Liver (tissue), 9 donors: Measurements from ENCODE around the gene MICAL3. TPM values are rescaled to one million over a fixed set of nuclear protein-coding genes. Genes with fewer than 3 reads are reported as not detected.

Experiments used
- DNase-seq: peaks from one replicate; pipeline ENCODE4 v3.0.0-alpha.2; 2017; ENCODE audit warnings: low spot score
- H3K27ac ChIP-seq, 2 donors: one replicate each; pipeline ENCODE4 v1.7.0; 2013; ENCODE audit warnings: inconsistent platforms in 2 of 2, low read length in 2 of 2, control low read depth in 1 of 2, low read depth in 1 of 2, mild to moderate bottlenecking in 1 of 2
- H3K27me3 ChIP-seq, 4 donors: one replicate each; pipeline versions ENCODE4 v1.6.1 to v1.7.0; 2013; ENCODE audit warnings: low read length in 3 of 4, inconsistent platforms in 1 of 4, mild to moderate bottlenecking in 1 of 4, moderate library complexity in 1 of 4; ENCODE audit not compliant: control insufficient read depth in 4 of 4, insufficient read depth in 4 of 4
- H3K36me3 ChIP-seq, 4 donors: one replicate each; pipeline versions ENCODE4 v1.6.1 to v1.7.0; 2013; ENCODE audit warnings: low read length in 3 of 4, mild to moderate bottlenecking in 3 of 4, low read depth in 1 of 4, moderate library complexity in 1 of 4; ENCODE audit not compliant: control insufficient read depth in 4 of 4, insufficient read depth in 3 of 4
- H3K4me1 ChIP-seq, 4 donors: one replicate each; pipeline versions ENCODE4 v1.6.1 to v1.7.0; 2013; ENCODE audit warnings: low read length in 3 of 4, mild to moderate bottlenecking in 3 of 4, moderate library complexity in 1 of 4; ENCODE audit not compliant: control insufficient read depth in 4 of 4, insufficient read depth in 4 of 4
- H3K4me3 ChIP-seq, 3 donors: one replicate each; pipeline versions ENCODE4 v1.6.1 to v1.7.0; 2013; ENCODE audit warnings: low read length in 3 of 3, control low read depth in 1 of 3, low read depth in 1 of 3, mild to moderate bottlenecking in 1 of 3
- H3K9ac ChIP-seq, 2 donors: one replicate each; pipeline ENCODE4 v1.7.0; 2013; ENCODE audit warnings: low read length in 2 of 2, mild to moderate bottlenecking in 2 of 2, moderate library complexity in 2 of 2, control low read depth in 1 of 2, low read depth in 1 of 2
- H3K9me3 ChIP-seq, 4 donors: one replicate each; pipeline versions ENCODE4 v1.6.1 to v1.7.0; 2013; ENCODE audit warnings: low read length in 3 of 4; ENCODE audit not compliant: control insufficient read depth in 4 of 4
- CTCF ChIP-seq: fragments of 150-350 bp; IDR thresholded peaks from 2 replicates; pipeline ENCODE4 v1.5.1; 2017; ENCODE audit warnings: improper control_type of control experiment, low read depth, low read length; ENCODE audit not compliant: missing input control
- EGR1 ChIP-seq, 2 donors: IDR thresholded peaks; 2 replicates each; pipeline ENCODE4 v1.6.1; 2016 to 2018; ENCODE audit warnings: antibody characterized with exemption in 2 of 2, low read depth in 2 of 2
- FOXA1 ChIP-seq: IDR thresholded peaks from 2 replicates; pipeline ENCODE4 v1.6.1; 2016; ENCODE audit warnings: antibody characterized with exemption
- FOXA2 ChIP-seq: IDR thresholded peaks from 2 replicates; pipeline ENCODE4 v1.6.1; 2016; ENCODE audit warnings: antibody characterized with exemption
- GABPA ChIP-seq, 2 donors: IDR thresholded peaks in 1 of 2; conservative IDR thresholded peaks in 1 of 2; 2 replicates each; pipeline ENCODE4 v1.6.1; 2016; ENCODE audit warnings: antibody characterized with exemption in 2 of 2, mild to moderate bottlenecking in 1 of 2, moderate library complexity in 1 of 2
- HNF4A ChIP-seq, 2 donors: conservative IDR thresholded peaks; 2 replicates each; pipeline ENCODE4 v1.6.1; 2016; ENCODE audit warnings: antibody characterized with exemption in 2 of 2, mild to moderate bottlenecking in 2 of 2
- HNF4G ChIP-seq: IDR thresholded peaks from 2 replicates; pipeline ENCODE4 v1.6.1; 2016; ENCODE audit warnings: antibody characterized with exemption
- JUND ChIP-seq, 2 donors: IDR thresholded peaks; 2 replicates each; pipeline ENCODE4 v1.6.1; 2016; ENCODE audit warnings: antibody characterized with exemption in 2 of 2
- MAX ChIP-seq: IDR thresholded peaks from 2 replicates; pipeline ENCODE4 v1.6.1; 2016; ENCODE audit warnings: antibody characterized with exemption
- RAD21 ChIP-seq, 2 donors: IDR thresholded peaks; 2 replicates each; pipeline ENCODE4 v1.6.1; 2016; ENCODE audit warnings: antibody characterized with exemption in 2 of 2, mild to moderate bottlenecking in 2 of 2
- SP1 ChIP-seq: IDR thresholded peaks from 2 replicates; pipeline ENCODE4 v1.6.1; 2018; ENCODE audit warnings: antibody characterized with exemption, mild to moderate bottlenecking
- YY1 ChIP-seq: IDR thresholded peaks from 2 replicates; pipeline ENCODE4 v1.6.1; 2016; ENCODE audit warnings: antibody characterized with exemption, mild to moderate bottlenecking
- ZBTB33 ChIP-seq: IDR thresholded peaks from 2 replicates; pipeline ENCODE4 v1.6.1; 2016; ENCODE audit warnings: antibody characterized with exemption
- WGBS: extraction: QIAGEN DNeasy Blood & Tissue Kit; methylation state at CpG from one replicate; pipeline ENCODE4 v1.1.7; 2013; 5-methylcytosine and 5-hydroxymethylcytosine counted together
- polyA plus RNA-seq, 2 donors: library from polyadenylated mRNA; stranded (reverse) in 1 of 2; unstranded in 1 of 2; fragments of 200-250 nt in 1 of 2; fragments of >200 nt in 1 of 2; fragmentation: Nextera tagmentation in 1 of 2; extraction: Ambion mirVana in 1 of 2; gene quantifications; one replicate each; pipeline versions ENCODE4 v1.2.1 to v1.2.3, GENCODE V29; 2013 to 2015
- total RNA-seq, 2 donors: library from RNA; depleted of rRNA; stranded (reverse); fragments of >200 nt; gene quantifications; one replicate each; pipeline ENCODE4 v1.2.3, GENCODE V29; 2014
- TF ChIP-seq, protein P1 (sequence below): IDR thresholded peaks from 2 replicates; pipeline ENCODE4 v1.6.1; 2016; ENCODE audit warnings: antibody characterized with exemption, mild to moderate bottlenecking
- TF ChIP-seq, protein P2 (sequence below): IDR thresholded peaks from 2 replicates; pipeline ENCODE4 v1.6.1; 2016; ENCODE audit warnings: antibody characterized with exemption
- donor health status: healthy.
- donor health status: healthy.
- donor health status: healthy.
- donor health status: healthy.
- donor health status: healthy.

MICAL3 gene
- total and polyA plus RNA-seq, 4 donors, result 6.4 to 38.4 (median 23.4) TPM

DNA sequence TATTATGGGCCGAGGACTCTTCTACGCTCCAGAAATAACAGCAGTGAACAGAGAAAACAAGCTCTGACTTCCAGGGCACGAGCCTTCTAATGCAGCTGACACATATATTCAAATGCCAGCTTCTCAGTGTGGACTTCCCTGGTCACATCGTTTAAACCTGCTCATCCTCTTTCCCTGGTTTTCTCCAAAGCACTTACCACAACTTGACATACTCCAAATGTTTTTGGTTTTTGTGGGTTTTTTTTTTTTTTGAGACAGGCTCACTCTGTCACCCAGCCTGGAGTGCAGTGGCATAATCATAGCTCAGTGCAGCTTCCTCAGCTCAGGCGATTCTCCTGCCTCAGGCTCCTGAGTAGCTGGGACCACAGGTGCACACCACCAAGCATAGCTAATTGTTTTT, 105.5 kb downstream of the MICAL3 start:
- H3K4me1 ChIP-seq, result peaks cover 13 to 27% (median 20%) of the 10 kb centered on the region in 4 donors
- H3K9ac ChIP-seq, result no peak overlapping the region
- 92% methylated on average over 5 of the region's 5 CpGs for WGBS
- H3K4me3 ChIP-seq, result no peak overlapping the region
- H3K9me3 ChIP-seq, result no peaks in the 10 kb centered on the region
- H3K27ac ChIP-seq, result no peak overlapping the region
- no peaks in the 10 kb centered on the region for H3K36me3 ChIP-seq
- TF ChIP-seq, protein P1, sequence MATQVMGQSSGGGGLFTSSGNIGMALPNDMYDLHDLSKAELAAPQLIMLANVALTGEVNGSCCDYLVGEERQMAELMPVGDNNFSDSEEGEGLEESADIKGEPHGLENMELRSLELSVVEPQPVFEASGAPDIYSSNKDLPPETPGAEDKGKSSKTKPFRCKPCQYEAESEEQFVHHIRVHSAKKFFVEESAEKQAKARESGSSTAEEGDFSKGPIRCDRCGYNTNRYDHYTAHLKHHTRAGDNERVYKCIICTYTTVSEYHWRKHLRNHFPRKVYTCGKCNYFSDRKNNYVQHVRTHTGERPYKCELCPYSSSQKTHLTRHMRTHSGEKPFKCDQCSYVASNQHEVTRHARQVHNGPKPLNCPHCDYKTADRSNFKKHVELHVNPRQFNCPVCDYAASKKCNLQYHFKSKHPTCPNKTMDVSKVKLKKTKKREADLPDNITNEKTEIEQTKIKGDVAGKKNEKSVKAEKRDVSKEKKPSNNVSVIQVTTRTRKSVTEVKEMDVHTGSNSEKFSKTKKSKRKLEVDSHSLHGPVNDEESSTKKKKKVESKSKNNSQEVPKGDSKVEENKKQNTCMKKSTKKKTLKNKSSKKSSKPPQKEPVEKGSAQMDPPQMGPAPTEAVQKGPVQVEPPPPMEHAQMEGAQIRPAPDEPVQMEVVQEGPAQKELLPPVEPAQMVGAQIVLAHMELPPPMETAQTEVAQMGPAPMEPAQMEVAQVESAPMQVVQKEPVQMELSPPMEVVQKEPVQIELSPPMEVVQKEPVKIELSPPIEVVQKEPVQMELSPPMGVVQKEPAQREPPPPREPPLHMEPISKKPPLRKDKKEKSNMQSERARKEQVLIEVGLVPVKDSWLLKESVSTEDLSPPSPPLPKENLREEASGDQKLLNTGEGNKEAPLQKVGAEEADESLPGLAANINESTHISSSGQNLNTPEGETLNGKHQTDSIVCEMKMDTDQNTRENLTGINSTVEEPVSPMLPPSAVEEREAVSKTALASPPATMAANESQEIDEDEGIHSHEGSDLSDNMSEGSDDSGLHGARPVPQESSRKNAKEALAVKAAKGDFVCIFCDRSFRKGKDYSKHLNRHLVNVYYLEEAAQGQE, result no peak
- TF ChIP-seq FOXA1 (no peak), HNF4G (no peak)
- no peaks in the 10 kb centered on the region for H3K27me3 ChIP-seq
- DNase-seq, result no peak

DNA sequence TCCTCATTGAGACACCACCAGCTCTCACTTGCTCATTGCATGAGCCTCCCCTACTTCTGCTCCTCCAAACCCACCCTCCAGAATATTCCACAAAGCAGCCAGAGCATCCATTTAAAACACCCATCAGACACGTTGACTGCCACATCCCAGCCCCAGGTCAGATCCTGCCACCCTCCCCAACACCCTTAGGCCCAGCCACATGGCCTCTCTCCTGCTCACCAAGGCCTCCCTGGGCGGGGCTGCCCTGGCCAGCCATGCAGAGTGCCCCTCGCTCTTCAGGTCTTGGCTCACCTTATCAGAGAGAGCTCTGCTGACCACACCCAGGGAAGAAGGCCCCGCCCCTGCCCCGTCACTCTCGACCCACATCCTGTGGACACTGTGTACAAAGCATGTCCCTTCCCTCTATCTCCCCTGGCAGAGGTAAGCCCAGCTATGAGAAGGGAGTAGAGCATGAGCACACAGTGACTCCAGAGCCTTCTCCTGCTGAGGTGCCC, 106.8 kb downstream of the MICAL3 start:
- 77% methylated on average over 6 of the region's 6 CpGs for WGBS
- H3K9ac ChIP-seq, result no peak overlapping the region
- peaks cover 4 to 14% (median 7%) of the 10 kb centered on the region in 4 donors for H3K4me1 ChIP-seq
- H3K27me3 ChIP-seq, result no peaks in the 10 kb centered on the region
- no peaks in the 10 kb centered on the region for H3K36me3 ChIP-seq
- DNase-seq, result peak; percentile 95
- no peaks in the 10 kb centered on the region for H3K9me3 ChIP-seq
- TF ChIP-seq EGR1 (IDR thresholded peaks at IDR 0.05; ENCODE audit: low read depth in 2 of 2) (no peak), GABPA (IDR thresholded peaks at IDR 0.05 in 1 of 2, conservative IDR thresholded peaks at IDR 0.05 in 1 of 2) (no peak), SP1 (no peak)
- H3K27ac ChIP-seq, result no peak overlapping the region
- no peak overlapping the region for H3K4me3 ChIP-seq

DNA sequence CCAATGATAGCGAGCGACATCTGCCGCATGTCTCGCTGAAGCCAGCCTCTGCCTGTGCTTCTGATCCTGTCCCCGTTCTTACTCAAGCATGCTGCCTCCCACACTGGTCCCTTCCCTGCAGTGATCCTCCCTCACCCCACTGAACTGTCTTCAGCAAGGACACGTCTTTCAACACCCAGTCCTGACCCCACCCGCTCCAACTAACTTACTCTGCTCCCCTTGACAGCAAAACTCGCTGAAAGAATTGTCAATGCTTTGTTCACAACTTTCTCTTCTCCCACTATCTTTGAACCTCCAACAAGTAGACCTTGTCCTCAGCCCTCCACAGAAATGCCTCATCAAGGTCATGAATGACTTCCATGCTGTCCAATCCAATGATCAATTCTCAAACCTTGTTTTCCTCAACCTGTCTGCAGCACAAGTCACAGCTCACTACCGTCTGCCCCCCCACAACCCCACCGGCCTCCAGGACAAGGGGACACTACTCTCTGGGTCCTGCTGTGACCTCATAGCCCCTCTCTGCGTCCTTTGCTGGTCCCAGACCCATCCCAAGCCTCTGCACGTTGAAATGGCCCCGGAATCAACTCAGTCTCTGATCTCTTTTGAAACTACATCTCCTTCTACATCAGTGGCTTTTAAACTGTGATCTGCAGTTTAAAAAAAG, 108.0 kb downstream of the MICAL3 start:
- whole genome bisulfite sequencing, result 84% methylated on average over 13 of the region's 13 CpGs

GRCh38 chr22:17915676-17916075, 108.7 kb downstream of the MICAL3 start:
- no peak overlapping the region for H3K4me3 ChIP-seq
- H3K27ac ChIP-seq, result no peak overlapping the region
- no peak overlapping the region for H3K9ac ChIP-seq
- DNase-seq, result no peak
- no peaks in the 10 kb centered on the region for H3K27me3 ChIP-seq
- WGBS, result 95% methylated on average over 7 of the region's 7 CpGs
- H3K36me3 ChIP-seq, result no peaks in the 10 kb centered on the region
- peaks cover 0 to 6% (median 4%) of the 10 kb centered on the region in 4 donors for H3K4me1 ChIP-seq
- no peaks in the 10 kb centered on the region for H3K9me3 ChIP-seq
- TF ChIP-seq FOXA2 (no peak), JUND (IDR thresholded peaks at IDR 0.05) (no peak), CTCF (no peak), HNF4A (conservative IDR thresholded peaks at IDR 0.05) (no peak), EGR1 (IDR thresholded peaks at IDR 0.05; ENCODE audit: low read depth in 2 of 2) (no peak), ZBTB33 (no peak), YY1 (no peak), MAX (no peak), SP1 (no peak), FOXA1 (no peak), HNF4G (no peak), RAD21 (IDR thresholded peaks at IDR 0.05) (no peak)
- TF ChIP-seq, protein P2, sequence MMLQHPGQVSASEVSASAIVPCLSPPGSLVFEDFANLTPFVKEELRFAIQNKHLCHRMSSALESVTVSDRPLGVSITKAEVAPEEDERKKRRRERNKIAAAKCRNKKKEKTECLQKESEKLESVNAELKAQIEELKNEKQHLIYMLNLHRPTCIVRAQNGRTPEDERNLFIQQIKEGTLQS, result no peak

More for the DNA sequence above, 108.0 kb downstream of the MICAL3 start:
- TF ChIP-seq JUND (IDR thresholded peaks at IDR 0.05), result no peak
- no peaks in the 10 kb centered on the region for H3K27me3 ChIP-seq
- H3K9me3 ChIP-seq, result no peaks in the 10 kb centered on the region
- no peak overlapping the region for H3K4me3 ChIP-seq
- DNase-seq, result no peak
- no peaks in the 10 kb centered on the region for H3K36me3 ChIP-seq
- peaks cover 0 to 4% (median 3%) of the 10 kb centered on the region in 4 donors for H3K4me1 ChIP-seq
- H3K9ac ChIP-seq, result no peak overlapping the region
- no peak overlapping the region for H3K27ac ChIP-seq
